Gastroesophageal sphincter (tissue), 4 donors: ENCODE results near the gene MDM4. TPM values are rescaled to one million over a fixed set of nuclear protein-coding genes. Genes with fewer than 3 reads are reported as not detected.
"Not testable (repeated sequence)": the region's sequence is repeated elsewhere in the genome, so short reads cannot be mapped to it uniquely, and the experiment has no call there.

Experiments
- ATAC-seq: fragments of 150-250 bp; one replicate; pipeline ENCODE4 v1.9.1; 2016; ENCODE audit warnings: mild to moderate bottlenecking, moderate library complexity
- H3K27ac ChIP-seq, 4 donors: fragments of 200-600 bp; sonication (generic) in 3 of 4; 1 replicate in 3 of 4; 2 replicates in 1 of 4; pipeline ENCODE4 v1.5.1; 2016 to 2019
- H3K27me3 ChIP-seq: fragments of 200-600 bp; sonication (generic); one replicate; pipeline ENCODE4 v1.5.1; 2019
- H3K36me3 ChIP-seq, 2 donors: fragments of 200-600 bp; sonication (generic); one replicate each; pipeline ENCODE4 v1.5.1; 2019; ENCODE audit warnings: control low read depth in 1 of 2
- H3K4me1 ChIP-seq, 3 donors: fragments of 200-600 bp; sonication (generic); 1 replicate in 2 of 3; 2 replicates in 1 of 3; pipeline ENCODE4 v1.5.1; 2016 to 2019; ENCODE audit warnings: control low read depth in 2 of 3
- H3K4me3 ChIP-seq, 2 donors: fragments of 200-600 bp; sonication (generic); one replicate each; pipeline ENCODE4 v1.5.1; 2019; ENCODE audit warnings: mild to moderate bottlenecking in 1 of 2, moderate library complexity in 1 of 2
- H3K9me3 ChIP-seq, 3 donors: fragments of 200-600 bp; sonication (generic); one replicate each; pipeline ENCODE4 v1.5.1; 2017 to 2019; ENCODE audit warnings: control low read depth in 2 of 3
- CTCF ChIP-seq, 4 experiments: fragments of 200-600 bp in 2 of 4; fragments of 450-650 bp in 2 of 4; sonication (generic) in 1 of 4; IDR thresholded peaks; one replicate each; pipeline ENCODE4 v1.5.1; 2017 to 2019; ENCODE audit warnings: antibody characterized with exemption in 4 of 4, mild to moderate bottlenecking in 2 of 4, moderate library complexity in 2 of 4
- EP300 ChIP-seq: sonication (generic); formaldehyde crosslinking; IDR thresholded peaks from one replicate; pipeline ENCODE4 v1.6.1; 2017; ENCODE audit warnings: antibody characterized with exemption, mild to moderate bottlenecking
- POLR2A ChIP-seq, 2 donors: fragments of 450-650 bp; IDR thresholded peaks; one replicate each; pipeline ENCODE4 v1.6.1; 2017; ENCODE audit warnings: antibody characterized with exemption in 2 of 2, mild to moderate bottlenecking in 2 of 2, moderate library complexity in 1 of 2
- POLR2AphosphoS5 ChIP-seq: sonication (generic); formaldehyde crosslinking; IDR thresholded peaks from one replicate; pipeline ENCODE4 v1.6.1; 2017; ENCODE audit warnings: antibody characterized with exemption
- WGBS, 2 donors: methylation state at CpG; one replicate each; pipeline ENCODE4 v1.1.5; 2018; ENCODE audit warnings: low coverage in 1 of 2; 5-methylcytosine and 5-hydroxymethylcytosine counted together
- total RNA-seq, 4 donors: library from RNA; depleted of rRNA; stranded (reverse); fragments of >200 nt; gene quantifications; one replicate each; pipeline ENCODE4 v1.1.0, GENCODE V29; 2016

The MDM4 gene
- total RNA-seq, 4 donors from 2014 or later, result 24.3 to 74.1 (median 37.9) TPM

GRCh38 chr1:204549313-204549712 is 33.1 kb downstream of the MDM4 start:
- no peak for ATAC-seq
- peaks cover 15 to 96% of the 10 kb centered on the region in 2 donors for H3K36me3 ChIP-seq
- peaks cover 0 to 4% (median 0%) of the 10 kb centered on the region in 3 donors for H3K4me1 ChIP-seq
- no peak overlapping the region for H3K27ac ChIP-seq
- H3K9me3 ChIP-seq, result no peaks in the 10 kb centered on the region
- TF ChIP-seq EP300, result no peak
- 77 to 84% methylated on average over 6 of the region's 6 CpGs for WGBS, 2 donors
- no peaks in the 10 kb centered on the region for H3K27me3 ChIP-seq
- H3K4me3 ChIP-seq, result no peak overlapping the region

GRCh38 chr1:204550926-204551325 is 34.7 kb downstream of the MDM4 start:
- peaks cover 0 to 5% (median 0%) of the 10 kb centered on the region in 3 donors for H3K4me1 ChIP-seq
- WGBS, 2 donors, result 60 to 90% methylated on average over 3 to 5 of the region's 5 CpGs
- peaks cover 15 to 86% of the 10 kb centered on the region in 2 donors for H3K36me3 ChIP-seq
- no peaks in the 10 kb centered on the region for H3K9me3 ChIP-seq
- H3K27ac ChIP-seq, result no peak overlapping the region
- H3K27me3 ChIP-seq, result no peaks in the 10 kb centered on the region
- ATAC-seq, result no peak
- H3K4me3 ChIP-seq, result no peak overlapping the region
- TF ChIP-seq EP300 (no peak), POLR2A (IDR thresholded peaks at IDR 0.05) (no peak), CTCF (IDR thresholded peaks at IDR 0.05) (no peak), POLR2AphosphoS5 (no peak)

GRCh38 chr1:204556458-204557052 is 40.3 kb downstream of the MDM4 start:
- Histone ChIP-seq H3K4me3 (no peak overlapping the region), H3K9me3 (no peaks in the 10 kb centered on the region), H3K36me3 (peaks cover 0 to 60% of the 10 kb centered on the region in 2 donors), H3K27me3 (no peaks in the 10 kb centered on the region), H3K27ac (no peak overlapping the region), H3K4me1 (peaks cover 0 to 5% (median 0%) of the 10 kb centered on the region in 3 donors)
- ATAC-seq, result no peak
- TF ChIP-seq EP300 (no peak), CTCF (IDR thresholded peaks at IDR 0.05) (no peak), POLR2A (IDR thresholded peaks at IDR 0.05) (no peak), POLR2AphosphoS5 (no peak)
- 65 to 68% methylated on average over 2 to 5 of the region's 7 CpGs for WGBS, 2 donors

GRCh38 chr1:204558467-204558866 is 42.3 kb downstream of the MDM4 start:
- H3K36me3 ChIP-seq, result peaks cover 0 to 62% of the 10 kb centered on the region in 2 donors
- peaks cover 0 to 5% (median 0%) of the 10 kb centered on the region in 3 donors for H3K4me1 ChIP-seq
- WGBS, 2 donors, result 67 to 100% methylated on average over 1 to 2 of the region's 2 CpGs
- H3K4me3 ChIP-seq, result no peak overlapping the region
- TF ChIP-seq POLR2A (IDR thresholded peaks at IDR 0.05) (no peak), CTCF (IDR thresholded peaks at IDR 0.05) (no peak), POLR2AphosphoS5 (no peak)
- no peaks in the 10 kb centered on the region for H3K27me3 ChIP-seq
- ATAC-seq, result no peak
- H3K27ac ChIP-seq, result no peak overlapping the region
- H3K9me3 ChIP-seq, result no peaks in the 10 kb centered on the region

- H3K4me1 ChIP-seq, H3K4me3 ChIP-seq, H3K9me3 ChIP-seq, H3K27ac ChIP-seq, H3K27me3 ChIP-seq, ATAC-seq: not testable (repeated sequence)
- H3K36me3 ChIP-seq, result peaks cover 0 to 53% of the 10 kb centered on the region in 2 donors
- WGBS, 2 donors, result 69 to 83% methylated on average over 5 to 6 of the region's 6 CpGs
Observed at GRCh38 chr1:204560002-204560401, 43.8 kb downstream of the MDM4 start.

- Histone ChIP-seq H3K9me3 (no peaks in the 10 kb centered on the region), H3K4me1 (no peaks in the 10 kb centered on the region), H3K4me3 (no peak overlapping the region), H3K27ac (no peak overlapping the region), H3K36me3 (peaks cover 0 to 53% of the 10 kb centered on the region in 2 donors), H3K27me3 (no peaks in the 10 kb centered on the region)
- ATAC-seq, result no peak
- no peak for TF ChIP-seq POLR2AphosphoS5
- no peak for TF ChIP-seq POLR2A (IDR thresholded peaks at IDR 0.05)
- TF ChIP-seq EP300, result no peak
- no peak for TF ChIP-seq CTCF (IDR thresholded peaks at IDR 0.05)
Observed at GRCh38 chr1:204560590-204561150, 44.5 kb downstream of the MDM4 start.
